ENCODE results near the gene TSPAN18.

DNA sequence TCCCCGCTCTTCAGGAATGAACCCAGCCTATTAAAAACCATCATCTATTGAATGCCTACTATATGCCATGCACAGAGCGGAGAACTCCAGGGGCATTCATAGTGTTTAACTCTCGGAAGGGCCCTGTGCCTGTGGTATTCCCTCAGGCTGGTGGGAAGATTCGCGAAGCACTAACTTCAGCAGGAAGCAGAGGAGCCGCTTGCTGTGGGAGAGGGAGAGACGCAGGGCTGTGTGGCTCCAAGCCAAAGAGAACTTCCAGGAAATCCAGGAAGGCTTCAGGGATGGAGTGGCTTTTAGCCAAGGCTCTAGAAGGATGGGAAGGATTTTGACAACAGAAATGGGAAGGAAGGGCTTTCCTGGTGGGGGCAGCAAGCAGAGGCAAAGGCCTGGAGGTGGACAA lies 120.1 kb downstream of the TSPAN18 start:
- TF ChIP-seq POLR2A (IDR thresholded peaks at IDR 0.05) (no peak), EP300 (IDR thresholded peaks at IDR 0.05) (no peak), POLR2AphosphoS5 (IDR thresholded peaks at IDR 0.05) (no peak)
- TF ChIP-seq, protein P1, sequence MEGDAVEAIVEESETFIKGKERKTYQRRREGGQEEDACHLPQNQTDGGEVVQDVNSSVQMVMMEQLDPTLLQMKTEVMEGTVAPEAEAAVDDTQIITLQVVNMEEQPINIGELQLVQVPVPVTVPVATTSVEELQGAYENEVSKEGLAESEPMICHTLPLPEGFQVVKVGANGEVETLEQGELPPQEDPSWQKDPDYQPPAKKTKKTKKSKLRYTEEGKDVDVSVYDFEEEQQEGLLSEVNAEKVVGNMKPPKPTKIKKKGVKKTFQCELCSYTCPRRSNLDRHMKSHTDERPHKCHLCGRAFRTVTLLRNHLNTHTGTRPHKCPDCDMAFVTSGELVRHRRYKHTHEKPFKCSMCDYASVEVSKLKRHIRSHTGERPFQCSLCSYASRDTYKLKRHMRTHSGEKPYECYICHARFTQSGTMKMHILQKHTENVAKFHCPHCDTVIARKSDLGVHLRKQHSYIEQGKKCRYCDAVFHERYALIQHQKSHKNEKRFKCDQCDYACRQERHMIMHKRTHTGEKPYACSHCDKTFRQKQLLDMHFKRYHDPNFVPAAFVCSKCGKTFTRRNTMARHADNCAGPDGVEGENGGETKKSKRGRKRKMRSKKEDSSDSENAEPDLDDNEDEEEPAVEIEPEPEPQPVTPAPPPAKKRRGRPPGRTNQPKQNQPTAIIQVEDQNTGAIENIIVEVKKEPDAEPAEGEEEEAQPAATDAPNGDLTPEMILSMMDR (IDR thresholded peaks at IDR 0.05), result no peak

All from gastroesophageal sphincter (tissue), 3 donors.